Neural progenitor cell (in vitro differentiated cells): Measurements from ENCODE around the gene PLEK.

Experiments used
- EZH2 ChIP-seq: fragments of 200-600 bp; sonication (generic); IDR thresholded peaks from 2 replicates; pipeline ENCODE4 v1.6.1; 2017; ENCODE audit warnings: antibody characterized with exemption, mild to moderate bottlenecking, moderate library complexity
- EZH2phosphoT487 ChIP-seq: fragments of 200-600 bp; sonication (generic); IDR thresholded peaks from 2 replicates; pipeline ENCODE4 v1.6.1; 2017; ENCODE audit warnings: antibody characterized with exemption

DNA sequence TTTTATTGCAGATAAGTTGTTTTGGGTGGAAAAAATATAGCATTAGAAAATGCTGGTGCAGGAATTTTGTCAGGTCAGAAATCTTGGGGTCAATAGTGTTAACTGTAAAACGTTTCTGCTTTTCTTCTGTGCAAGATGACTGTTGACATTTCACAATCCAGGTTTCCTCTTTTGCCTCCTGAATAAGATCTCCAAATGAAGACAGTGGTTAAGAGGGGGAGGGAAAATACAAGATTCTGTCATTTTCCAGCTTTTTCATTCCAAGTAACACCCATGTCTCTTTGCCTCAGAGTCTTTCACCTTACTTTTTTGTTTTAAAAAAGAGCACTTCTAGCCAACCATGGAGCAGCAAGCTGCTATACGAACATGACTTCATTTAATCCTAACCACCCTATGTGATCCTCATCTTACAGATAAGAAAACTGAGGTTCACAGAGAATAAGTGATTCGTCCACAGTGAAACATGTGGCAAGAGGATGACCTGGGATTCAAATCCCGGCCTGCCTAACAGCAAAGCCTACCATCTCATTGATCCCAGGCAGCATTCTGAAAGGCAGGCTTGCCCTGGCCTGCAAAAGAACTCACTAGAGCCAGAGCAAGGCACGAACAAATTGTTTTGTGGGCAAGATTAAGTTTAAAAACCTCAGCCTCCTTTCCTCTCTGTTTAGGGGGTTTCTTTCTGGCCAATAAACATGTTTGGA is 3.0 kb downstream of the PLEK start:
- TF ChIP-seq EZH2phosphoT487 (no peak), EZH2 (no peak)
